Measurements from ENCODE around the gene APIP. TPM values are rescaled to one million over a fixed set of nuclear protein-coding genes. Genes with fewer than 3 reads are reported as not detected.

APIP gene
- total RNA-seq, 1 experiment from 2014 or later: 31.3 TPM

DNA sequence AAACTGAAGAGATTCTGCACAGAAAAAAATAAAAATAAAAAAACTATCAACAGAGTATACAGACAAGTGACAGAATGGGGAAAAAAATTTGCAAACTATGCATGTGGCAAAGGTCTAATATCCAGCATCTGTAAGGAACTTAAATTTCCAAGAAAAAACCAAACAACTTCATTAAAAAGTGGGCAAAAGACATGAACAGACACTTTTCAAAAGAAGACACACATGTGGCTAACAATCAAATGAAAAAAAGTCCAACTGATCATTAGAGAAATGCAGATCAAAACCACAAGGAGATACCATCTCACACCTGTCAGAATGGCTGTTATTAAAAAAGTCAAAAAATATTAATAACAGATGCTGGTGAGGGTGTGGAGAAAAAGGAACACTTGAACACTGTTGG lies 64.3 kb downstream of the APIP start:
- H3K4me1 Mint-ChIP-seq: peaks cover 17 to 19% of the 10 kb centered on the region in 2 experiments; a peak in 3 of 4 replicates
- no peak overlapping the region for H3K18ac ChIP-seq (ENCODE audit: insufficient read length, low read depth, low read length)
- no peaks in the 10 kb centered on the region for H4K20me1 ChIP-seq (ENCODE audit: control insufficient read depth, insufficient read depth, insufficient read length)
- no peak overlapping the region for H4K8ac ChIP-seq (replicated peaks; ENCODE audit: insufficient read length, low read depth, low read length)
- H3K56ac ChIP-seq (ENCODE audit: insufficient read length, low read depth, low read length): no peak overlapping the region
- peaks cover 0 to 2% (median 1%) of the 10 kb centered on the region in 3 experiments; a peak in 2 of 7 replicates for H3K36me3 Mint-ChIP-seq (ENCODE audit: insufficient read depth in 1 of 3, low read depth in 3 of 3)
- H3K27ac ChIP-seq (ENCODE audit: insufficient read length, low read depth, low read length): no peak overlapping the region
- H3K9me3 Mint-ChIP-seq: no peaks in the 10 kb centered on the region; a peak in 1 of 5 replicates
- TF ChIP-seq, protein P1, sequence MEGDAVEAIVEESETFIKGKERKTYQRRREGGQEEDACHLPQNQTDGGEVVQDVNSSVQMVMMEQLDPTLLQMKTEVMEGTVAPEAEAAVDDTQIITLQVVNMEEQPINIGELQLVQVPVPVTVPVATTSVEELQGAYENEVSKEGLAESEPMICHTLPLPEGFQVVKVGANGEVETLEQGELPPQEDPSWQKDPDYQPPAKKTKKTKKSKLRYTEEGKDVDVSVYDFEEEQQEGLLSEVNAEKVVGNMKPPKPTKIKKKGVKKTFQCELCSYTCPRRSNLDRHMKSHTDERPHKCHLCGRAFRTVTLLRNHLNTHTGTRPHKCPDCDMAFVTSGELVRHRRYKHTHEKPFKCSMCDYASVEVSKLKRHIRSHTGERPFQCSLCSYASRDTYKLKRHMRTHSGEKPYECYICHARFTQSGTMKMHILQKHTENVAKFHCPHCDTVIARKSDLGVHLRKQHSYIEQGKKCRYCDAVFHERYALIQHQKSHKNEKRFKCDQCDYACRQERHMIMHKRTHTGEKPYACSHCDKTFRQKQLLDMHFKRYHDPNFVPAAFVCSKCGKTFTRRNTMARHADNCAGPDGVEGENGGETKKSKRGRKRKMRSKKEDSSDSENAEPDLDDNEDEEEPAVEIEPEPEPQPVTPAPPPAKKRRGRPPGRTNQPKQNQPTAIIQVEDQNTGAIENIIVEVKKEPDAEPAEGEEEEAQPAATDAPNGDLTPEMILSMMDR (conservative IDR thresholded peaks at IDR 0.05): no peak
- H4K5ac ChIP-seq (ENCODE audit: insufficient read length, low read depth, low read length): no peak overlapping the region
- H3K4me3 Mint-ChIP-seq: no peak overlapping the region
- no peaks in the 10 kb centered on the region for H3K79me1 ChIP-seq (ENCODE audit: insufficient read depth, low read depth, low read length, poor library complexity, severe bottlenecking)
- H3K9ac ChIP-seq (ENCODE audit: extremely low read depth, insufficient read length, low read length): no peak overlapping the region
- DNase-seq: no peak
- H2AFZ ChIP-seq (ENCODE audit: low read length): no peak overlapping the region
- H2BK20ac ChIP-seq (ENCODE audit: low read depth, low read length, poor library complexity, severe bottlenecking): no peak overlapping the region
- H3K4me2 ChIP-seq (ENCODE audit: insufficient read depth, insufficient read length, low read length): no peak overlapping the region
- H3K4me1 ChIP-seq (ENCODE audit: insufficient read depth, low read length): no peaks in the 10 kb centered on the region
- H3K23ac ChIP-seq (ENCODE audit: insufficient read length, low read depth, low read length): no peak overlapping the region
- H3K9me3 ChIP-seq (ENCODE audit: control insufficient read depth, low read depth, low read length): no peaks in the 10 kb centered on the region
- H3T11ph ChIP-seq (ENCODE audit: low read length): no peak overlapping the region
- H2AK5ac ChIP-seq (ENCODE audit: insufficient read length, low read length): no peak overlapping the region
- no peak overlapping the region for H2BK5ac ChIP-seq (ENCODE audit: insufficient read length, low read length)
- H3K79me2 ChIP-seq (ENCODE audit: insufficient read depth, low read length): no peaks in the 10 kb centered on the region
- H4K91ac ChIP-seq (ENCODE audit: insufficient read length, low read depth, low read length): no peak overlapping the region
- no peak overlapping the region for H2BK12ac ChIP-seq (ENCODE audit: insufficient read length, low read depth, low read length)
- no peaks in the 10 kb centered on the region for H3K27me3 Mint-ChIP-seq (ENCODE audit: low read depth)
- no peak overlapping the region for H2BK15ac ChIP-seq (ENCODE audit: low read depth, low read length)
- no peak overlapping the region for H3K27ac Mint-ChIP-seq
- H3K4ac ChIP-seq (ENCODE audit: low read depth, low read length): no peak overlapping the region
- H2BK120ac ChIP-seq (ENCODE audit: low read depth, low read length, poor library complexity, severe bottlenecking): no peak overlapping the region
- no peaks in the 10 kb centered on the region for H3K27me3 ChIP-seq (ENCODE audit: insufficient read depth, low read length)
- H3K14ac ChIP-seq (ENCODE audit: insufficient read depth, low read length): no peak overlapping the region
- no peaks in the 10 kb centered on the region for H3K23me2 ChIP-seq (ENCODE audit: insufficient read length, low read depth, low read length, poor library complexity, severe bottlenecking)
